GM21619 (cell line): ENCODE measurements around the gene CHSY3.
A peak's percentile ranks its signal among the peaks of the same experiment; 100 is the strongest.
"Not testable (repeated sequence)": the region's sequence is repeated elsewhere in the genome, so short reads cannot be mapped to it uniquely, and the experiment has no call there.

Experiments used
- ATAC-seq: cut with Tn5 transposase; IDR thresholded peaks from one replicate; pipeline ENCODE4 v1.9.1; 2021; ENCODE audit not compliant: unreplicated experiment

The CHSY3 gene

GRCh38 chr5:130151239-130151638 lies 247.0 kb downstream of the CHSY3 start:
- no peak for ATAC-seq

DNA sequence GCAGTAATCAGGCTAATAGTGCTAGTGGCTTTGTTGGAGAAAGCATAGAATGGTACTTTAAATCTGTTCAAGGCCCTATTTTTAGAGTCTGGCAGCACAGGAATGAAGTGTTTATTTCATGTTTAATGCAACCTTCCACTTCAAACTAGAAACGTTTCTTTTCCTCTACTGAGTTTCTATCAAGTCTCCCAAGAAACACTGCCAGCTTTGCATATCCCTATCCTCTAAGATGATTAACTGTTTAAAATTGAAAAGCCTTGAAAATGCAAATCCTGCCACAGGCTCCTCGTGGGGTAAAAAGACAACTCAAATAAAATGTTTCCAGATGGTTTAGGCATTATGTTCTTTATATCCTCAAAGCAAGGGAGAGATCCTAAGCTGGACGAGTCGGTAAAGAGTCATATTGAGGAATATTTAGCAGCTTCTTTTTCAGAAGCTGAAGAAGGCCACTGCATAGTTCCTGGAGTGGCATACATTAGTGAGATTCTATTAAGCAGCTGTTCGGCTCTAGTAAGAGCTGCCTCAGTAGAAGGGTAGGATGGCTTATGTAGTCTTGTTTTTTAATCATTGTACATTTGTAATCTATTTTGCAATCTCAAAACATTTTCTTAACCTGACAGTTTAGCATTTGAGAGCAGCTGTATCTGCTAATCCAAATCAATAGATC lies 251.2 kb downstream of the CHSY3 start:
- ATAC-seq = no peak

- no peak for ATAC-seq
These were observed 253.8 kb downstream of the CHSY3 start for GRCh38 chr5:130158036-130158435.

DNA sequence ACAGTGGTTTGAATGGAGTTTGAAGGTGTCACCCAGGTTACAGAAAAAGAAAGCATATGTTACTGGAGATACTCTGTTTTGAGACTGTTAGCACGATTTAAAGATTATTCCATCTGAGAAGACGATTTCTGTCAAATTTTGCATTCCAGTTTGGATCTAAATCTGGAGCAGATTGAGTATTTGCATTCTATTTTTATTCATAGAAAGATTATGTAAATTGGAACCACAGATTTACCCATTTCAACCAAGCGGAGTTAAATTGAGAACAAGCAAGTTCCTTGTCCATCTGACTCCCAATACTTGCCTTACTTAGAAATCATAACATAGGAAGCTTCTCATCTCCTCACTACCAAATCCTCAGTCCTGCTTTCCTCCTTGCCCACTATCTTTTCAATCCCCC lies 255.7 kb downstream of the CHSY3 start:
- ATAC-seq = no peak

- no peak for ATAC-seq
These were observed 260.7 kb downstream of the CHSY3 start for GRCh38 chr5:130164966-130165365.

DNA sequence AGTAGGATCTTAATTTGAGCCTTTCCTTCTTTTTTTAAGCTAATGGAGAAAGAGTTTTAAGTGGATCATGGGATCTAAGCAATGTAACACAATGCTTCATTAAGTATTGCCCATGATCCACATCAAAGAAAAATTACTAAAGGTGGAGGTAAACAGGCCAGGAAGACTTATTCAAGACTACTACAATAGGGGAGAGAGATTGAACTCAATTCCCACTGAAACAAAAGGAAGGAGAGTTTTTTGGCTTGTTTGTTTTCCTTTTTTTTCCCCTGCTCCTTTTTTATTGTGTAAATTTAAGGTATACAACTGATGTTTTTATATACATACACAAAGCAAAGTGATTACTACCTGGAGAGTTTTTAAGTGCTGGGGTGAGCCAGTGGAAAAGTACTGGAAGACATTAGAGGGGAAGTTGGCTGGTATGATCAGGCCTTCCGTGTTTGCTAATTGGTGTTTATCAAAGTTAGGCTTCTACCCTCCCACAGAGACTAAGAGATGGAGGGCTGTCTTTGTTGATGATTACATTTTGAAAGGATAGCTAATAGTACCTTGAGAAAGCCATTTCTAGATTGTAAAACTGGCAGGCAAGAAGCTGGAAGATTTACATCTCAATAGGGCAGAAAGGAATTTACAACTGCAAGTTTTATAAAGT lies 262.7 kb downstream of the CHSY3 start:
- ATAC-seq = no peak

DNA sequence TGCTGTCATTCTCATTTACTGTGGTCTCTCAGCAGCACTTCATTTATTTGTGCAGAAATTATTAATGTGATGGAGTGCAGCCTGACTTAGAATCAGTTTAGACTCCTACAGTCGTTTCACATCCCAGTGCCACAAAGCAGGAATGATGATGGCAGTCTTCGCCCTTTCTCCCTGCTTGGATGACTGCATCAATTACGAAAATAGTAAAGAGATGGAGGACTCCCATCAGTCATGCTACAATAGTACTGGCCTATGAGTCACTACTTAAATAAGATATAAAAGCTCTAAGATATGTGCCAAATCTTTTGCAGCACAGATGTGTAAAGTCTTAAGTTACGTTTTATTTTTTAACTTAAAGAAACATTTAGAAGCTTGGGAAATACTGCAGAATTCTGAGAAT lies 263.9 kb downstream of the CHSY3 start:
- ATAC-seq = no peak

- ATAC-seq = no peak
These were observed 267.4 kb downstream of the CHSY3 start for GRCh38 chr5:130171699-130172098.

- no peak for ATAC-seq
These were observed 278.9 kb downstream of the CHSY3 start for GRCh38 chr5:130183115-130183514.

GRCh38 chr5:130189961-130190360 lies 285.7 kb downstream of the CHSY3 start:
- no peak for ATAC-seq

- peak; percentile 51 for ATAC-seq
These were observed 294.7 kb downstream of the CHSY3 start for GRCh38 chr5:130198927-130199326.

GRCh38 chr5:130206686-130207085 lies 302.4 kb downstream of the CHSY3 start:
- no peak for ATAC-seq

- ATAC-seq = no peak
These were observed 309.3 kb downstream of the CHSY3 start for GRCh38 chr5:130213607-130214006.

DNA sequence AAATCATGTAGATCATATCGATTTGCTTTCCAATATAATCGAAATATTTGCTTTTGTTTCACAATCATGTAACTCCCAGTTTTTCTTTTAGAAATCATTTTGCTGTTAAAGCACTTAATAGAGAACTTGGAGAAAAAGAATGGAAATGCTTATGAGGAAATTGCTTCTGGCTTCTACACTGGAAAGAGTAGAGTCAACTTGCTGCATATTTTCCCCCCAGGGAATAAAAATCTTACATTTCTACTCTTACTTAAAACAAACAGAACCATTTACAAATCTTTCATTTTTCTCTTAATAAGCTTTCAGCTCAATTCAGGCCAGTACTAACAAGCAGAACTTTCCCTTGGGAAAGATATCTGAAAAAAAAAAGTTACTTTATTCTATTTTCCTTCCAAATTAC lies 312.0 kb downstream of the CHSY3 start:
- ATAC-seq = no peak

- no peak for ATAC-seq
These were observed 318.3 kb downstream of the CHSY3 start for GRCh38 chr5:130222573-130222972.

GRCh38 chr5:130226556-130226955 lies 322.3 kb downstream of the CHSY3 start:
- not testable (repeated sequence) for ATAC-seq

GRCh38 chr5:130227699-130228098 lies 323.4 kb downstream of the CHSY3 start:
- ATAC-seq = no peak

DNA sequence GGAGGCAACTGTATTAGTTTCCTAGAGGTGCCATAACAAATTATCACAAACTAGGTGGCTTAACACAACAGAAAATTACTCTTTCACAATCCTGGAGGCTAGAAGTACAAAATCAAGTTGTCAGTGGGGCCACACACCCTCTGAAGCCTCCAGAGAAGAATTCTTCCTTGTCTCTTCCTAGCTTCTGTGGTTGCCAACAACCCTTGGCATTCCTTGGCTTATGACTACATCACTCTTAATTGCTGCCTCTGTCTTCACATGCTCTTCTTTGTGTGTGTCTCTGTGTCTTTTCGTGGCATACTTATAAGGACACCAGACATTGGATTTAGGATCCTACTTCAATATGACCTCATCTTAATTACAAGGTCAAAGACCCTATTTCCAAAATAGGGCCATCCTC lies 327.5 kb downstream of the CHSY3 start:
- ATAC-seq = no peak

DNA sequence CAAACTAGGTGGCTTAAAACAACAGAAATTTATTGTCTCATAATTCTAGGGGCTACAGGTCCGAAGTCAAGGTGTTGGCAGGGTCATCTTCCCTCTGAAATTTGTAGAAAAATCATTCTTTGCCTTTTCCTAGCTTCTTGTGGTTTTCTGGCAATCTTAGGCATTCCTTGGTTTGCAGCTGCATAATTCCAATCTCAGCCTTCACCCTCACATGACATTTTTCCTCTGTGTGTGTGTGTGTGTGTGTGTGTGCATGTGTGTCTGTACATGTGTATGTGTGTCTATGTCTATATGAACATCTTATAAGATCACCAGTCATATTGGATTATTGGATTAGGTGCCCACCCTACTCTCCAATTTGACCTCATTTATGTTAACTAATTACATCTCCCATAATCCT lies 330.6 kb downstream of the CHSY3 start:
- ATAC-seq = no peak
